Liver (tissue), 9 donors: Measurements from ENCODE around the gene PDE4B. TPM values are rescaled to one million over a fixed set of nuclear protein-coding genes. Genes with fewer than 3 reads are reported as not detected.
A peak's percentile ranks its signal among the peaks of the same experiment; 100 is the strongest.

Source experiments
- DNase-seq: peaks from one replicate; pipeline ENCODE4 v3.0.0-alpha.2; 2017; ENCODE audit warnings: low spot score
- H3K27ac ChIP-seq, 2 donors: one replicate each; pipeline ENCODE4 v1.7.0; 2013; ENCODE audit warnings: inconsistent platforms in 2 of 2, low read length in 2 of 2, control low read depth in 1 of 2, low read depth in 1 of 2, mild to moderate bottlenecking in 1 of 2
- H3K27me3 ChIP-seq, 4 donors: one replicate each; pipeline versions ENCODE4 v1.6.1 to v1.7.0; 2013; ENCODE audit warnings: low read length in 3 of 4, inconsistent platforms in 1 of 4, mild to moderate bottlenecking in 1 of 4, moderate library complexity in 1 of 4; ENCODE audit not compliant: control insufficient read depth in 4 of 4, insufficient read depth in 4 of 4
- H3K36me3 ChIP-seq, 4 donors: one replicate each; pipeline versions ENCODE4 v1.6.1 to v1.7.0; 2013; ENCODE audit warnings: low read length in 3 of 4, mild to moderate bottlenecking in 3 of 4, low read depth in 1 of 4, moderate library complexity in 1 of 4; ENCODE audit not compliant: control insufficient read depth in 4 of 4, insufficient read depth in 3 of 4
- H3K4me1 ChIP-seq, 4 donors: one replicate each; pipeline versions ENCODE4 v1.6.1 to v1.7.0; 2013; ENCODE audit warnings: low read length in 3 of 4, mild to moderate bottlenecking in 3 of 4, moderate library complexity in 1 of 4; ENCODE audit not compliant: control insufficient read depth in 4 of 4, insufficient read depth in 4 of 4
- H3K4me3 ChIP-seq, 3 donors: one replicate each; pipeline versions ENCODE4 v1.6.1 to v1.7.0; 2013; ENCODE audit warnings: low read length in 3 of 3, control low read depth in 1 of 3, low read depth in 1 of 3, mild to moderate bottlenecking in 1 of 3
- H3K9ac ChIP-seq, 2 donors: one replicate each; pipeline ENCODE4 v1.7.0; 2013; ENCODE audit warnings: low read length in 2 of 2, mild to moderate bottlenecking in 2 of 2, moderate library complexity in 2 of 2, control low read depth in 1 of 2, low read depth in 1 of 2
- H3K9me3 ChIP-seq, 4 donors: one replicate each; pipeline versions ENCODE4 v1.6.1 to v1.7.0; 2013; ENCODE audit warnings: low read length in 3 of 4; ENCODE audit not compliant: control insufficient read depth in 4 of 4
- ATF3 ChIP-seq: IDR thresholded peaks from 2 replicates; pipeline ENCODE4 v1.6.1; 2016; ENCODE audit warnings: antibody characterized with exemption
- CTCF ChIP-seq: fragments of 150-350 bp; IDR thresholded peaks from 2 replicates; pipeline ENCODE4 v1.5.1; 2017; ENCODE audit warnings: improper control_type of control experiment, low read depth, low read length; ENCODE audit not compliant: missing input control
- EGR1 ChIP-seq, 2 donors: IDR thresholded peaks; 2 replicates each; pipeline ENCODE4 v1.6.1; 2016 to 2018; ENCODE audit warnings: antibody characterized with exemption in 2 of 2, low read depth in 2 of 2
- FOXA1 ChIP-seq: IDR thresholded peaks from 2 replicates; pipeline ENCODE4 v1.6.1; 2016; ENCODE audit warnings: antibody characterized with exemption
- FOXA2 ChIP-seq: IDR thresholded peaks from 2 replicates; pipeline ENCODE4 v1.6.1; 2016; ENCODE audit warnings: antibody characterized with exemption
- GABPA ChIP-seq, 2 donors: IDR thresholded peaks in 1 of 2; conservative IDR thresholded peaks in 1 of 2; 2 replicates each; pipeline ENCODE4 v1.6.1; 2016; ENCODE audit warnings: antibody characterized with exemption in 2 of 2, mild to moderate bottlenecking in 1 of 2, moderate library complexity in 1 of 2
- HNF4A ChIP-seq, 2 donors: conservative IDR thresholded peaks; 2 replicates each; pipeline ENCODE4 v1.6.1; 2016; ENCODE audit warnings: antibody characterized with exemption in 2 of 2, mild to moderate bottlenecking in 2 of 2
- HNF4G ChIP-seq: IDR thresholded peaks from 2 replicates; pipeline ENCODE4 v1.6.1; 2016; ENCODE audit warnings: antibody characterized with exemption
- JUND ChIP-seq, 2 donors: IDR thresholded peaks; 2 replicates each; pipeline ENCODE4 v1.6.1; 2016; ENCODE audit warnings: antibody characterized with exemption in 2 of 2
- MAX ChIP-seq: IDR thresholded peaks from 2 replicates; pipeline ENCODE4 v1.6.1; 2016; ENCODE audit warnings: antibody characterized with exemption
- NR2F2 ChIP-seq: IDR thresholded peaks from 2 replicates; pipeline ENCODE4 v1.6.1; 2016; ENCODE audit warnings: antibody characterized with exemption
- RAD21 ChIP-seq, 2 donors: IDR thresholded peaks; 2 replicates each; pipeline ENCODE4 v1.6.1; 2016; ENCODE audit warnings: antibody characterized with exemption in 2 of 2, mild to moderate bottlenecking in 2 of 2
- REST ChIP-seq: IDR thresholded peaks from 2 replicates; pipeline ENCODE4 v1.6.1; 2016; ENCODE audit warnings: antibody characterized with exemption, mild to moderate bottlenecking
- RXRA ChIP-seq, 2 donors: IDR thresholded peaks; 2 replicates each; pipeline ENCODE4 v1.6.1; 2017 to 2018; ENCODE audit warnings: antibody characterized with exemption in 2 of 2, mild to moderate bottlenecking in 1 of 2
- SP1 ChIP-seq: IDR thresholded peaks from 2 replicates; pipeline ENCODE4 v1.6.1; 2018; ENCODE audit warnings: antibody characterized with exemption, mild to moderate bottlenecking
- TAF1 ChIP-seq: conservative IDR thresholded peaks from 2 replicates; pipeline ENCODE4 v1.6.1; 2016; ENCODE audit warnings: antibody characterized with exemption, mild to moderate bottlenecking
- YY1 ChIP-seq: IDR thresholded peaks from 2 replicates; pipeline ENCODE4 v1.6.1; 2016; ENCODE audit warnings: antibody characterized with exemption, mild to moderate bottlenecking
- ZBTB33 ChIP-seq: IDR thresholded peaks from 2 replicates; pipeline ENCODE4 v1.6.1; 2016; ENCODE audit warnings: antibody characterized with exemption
- WGBS: extraction: QIAGEN DNeasy Blood & Tissue Kit; methylation state at CpG from one replicate; pipeline ENCODE4 v1.1.7; 2013; 5-methylcytosine and 5-hydroxymethylcytosine counted together
- polyA plus RNA-seq, 2 donors: library from polyadenylated mRNA; stranded (reverse) in 1 of 2; unstranded in 1 of 2; fragments of 200-250 nt in 1 of 2; fragments of >200 nt in 1 of 2; fragmentation: Nextera tagmentation in 1 of 2; extraction: Ambion mirVana in 1 of 2; gene quantifications; one replicate each; pipeline versions ENCODE4 v1.2.1 to v1.2.3, GENCODE V29; 2013 to 2015
- total RNA-seq, 2 donors: library from RNA; depleted of rRNA; stranded (reverse); fragments of >200 nt; gene quantifications; one replicate each; pipeline ENCODE4 v1.2.3, GENCODE V29; 2014
- donor health status: healthy.
- donor health status: healthy.
- donor health status: healthy.
- donor health status: healthy.
- donor health status: healthy.

Gene PDE4B
- total and polyA plus RNA-seq, 4 donors: 1.9 to 3.9 (median 2.7) TPM

- TF ChIP-seq CTCF (no peak), YY1 (peak; percentile 66), TAF1 (no peak), MAX (peak; percentile 26), ZBTB33 (peak; percentile 42), RAD21 (IDR thresholded peaks at IDR 0.05) (peak; percentile 38 to 40)
These were observed 620.0 kb downstream of the PDE4B start (continued) for GRCh38 chr1:66412704-66413103.

- 83% methylated on average over 2 of the region's 2 CpGs for WGBS
- no peak for DNase-seq
- peak overlapping the region in 1 of 2 donors; percentile 14 for H3K27ac ChIP-seq
These were observed 620.6 kb downstream of the PDE4B start for GRCh38 chr1:66413136-66413837.

More at GRCh38 chr1:66413136-66413837, 620.6 kb downstream of the PDE4B start:
- H3K27me3 ChIP-seq: no peaks in the 10 kb centered on the region
- H3K36me3 ChIP-seq: no peaks in the 10 kb centered on the region
- no peak overlapping the region for H3K9ac ChIP-seq
- peaks cover 2 to 14% (median 11%) of the 10 kb centered on the region in 4 donors for H3K4me1 ChIP-seq
- peaks cover 0 to 6% (median 1%) of the 10 kb centered on the region in 4 donors for H3K9me3 ChIP-seq
- no peak overlapping the region for H3K4me3 ChIP-seq
- TF ChIP-seq REST: no peak
- no peak for TF ChIP-seq MAX
- no peak for TF ChIP-seq YY1
- TF ChIP-seq TAF1: no peak
- TF ChIP-seq HNF4G: no peak
- TF ChIP-seq FOXA2: no peak
- TF ChIP-seq ATF3: no peak
- no peak for TF ChIP-seq GABPA (IDR thresholded peaks at IDR 0.05 in 1 of 2, conservative IDR thresholded peaks at IDR 0.05 in 1 of 2)
- no peak for TF ChIP-seq JUND (IDR thresholded peaks at IDR 0.05)
- no peak for TF ChIP-seq ZBTB33
- TF ChIP-seq SP1: no peak
- no peak for TF ChIP-seq RAD21 (IDR thresholded peaks at IDR 0.05)
- TF ChIP-seq HNF4A (conservative IDR thresholded peaks at IDR 0.05): no peak
- no peak for TF ChIP-seq RXRA (IDR thresholded peaks at IDR 0.05)
- no peak for TF ChIP-seq NR2F2
- no peak for TF ChIP-seq CTCF
- TF ChIP-seq EGR1 (IDR thresholded peaks at IDR 0.05; ENCODE audit: low read depth in 2 of 2): no peak
- no peak for TF ChIP-seq FOXA1
